ENCODE results near the gene CREBZF. TPM values are rescaled to one million over a fixed set of nuclear protein-coding genes. Genes with fewer than 3 reads are reported as not detected.

The CREBZF gene
- total RNA-seq, 1 experiment from 2014 or later = 50.2 TPM

DNA sequence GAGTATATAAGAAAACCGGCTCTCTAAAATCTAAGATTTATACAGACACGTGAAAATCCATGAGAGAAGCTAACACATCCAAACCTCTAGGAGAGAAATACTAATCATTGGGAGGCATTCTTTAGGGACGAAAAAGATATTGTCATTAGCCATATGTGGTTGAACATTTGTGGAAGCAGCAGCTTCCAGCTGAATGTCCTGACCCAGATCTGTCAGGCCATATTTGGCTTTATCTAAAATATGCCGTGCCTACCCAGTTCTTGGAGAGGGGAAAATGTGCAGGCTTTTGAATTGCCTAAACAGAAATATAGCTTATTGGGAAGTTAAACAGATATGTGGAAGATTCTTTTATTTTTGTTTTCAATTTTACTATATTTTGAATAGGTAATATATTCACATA is 14.6 kb upstream of the CREBZF start:
- H3K14ac ChIP-seq (ENCODE audit: insufficient read depth, low read length) = no peak overlapping the region
- Mint-ChIP-seq H3K27me3 (ENCODE audit: low read depth) (peaks cover 15% of the 10 kb centered on the region), H3K27ac (no peak overlapping the region), H3K9me3 (peaks cover 0 to 2% of the 10 kb centered on the region in 2 experiments; a peak in 3 of 5 replicates), H3K36me3 (ENCODE audit: insufficient read depth in 1 of 3, low read depth in 3 of 3) (no peaks in the 10 kb centered on the region), H3K4me1 (peaks cover 10 to 23% of the 10 kb centered on the region in 2 experiments), H3K4me3 (no peak overlapping the region)
- H2BK12ac ChIP-seq (ENCODE audit: insufficient read length, low read depth, low read length) = no peak overlapping the region
- no peak overlapping the region for H3K4me2 ChIP-seq (ENCODE audit: insufficient read depth, insufficient read length, low read length)
- H3K23me2 ChIP-seq (ENCODE audit: insufficient read length, low read depth, low read length, poor library complexity, severe bottlenecking) = no peaks in the 10 kb centered on the region
- no peak overlapping the region for H3K56ac ChIP-seq (ENCODE audit: insufficient read length, low read depth, low read length)
- H3K79me2 ChIP-seq (ENCODE audit: insufficient read depth, low read length) = no peaks in the 10 kb centered on the region
- H2AK5ac ChIP-seq (ENCODE audit: insufficient read length, low read length) = no peak overlapping the region
- H4K20me1 ChIP-seq (ENCODE audit: control insufficient read depth, insufficient read depth, insufficient read length) = no peaks in the 10 kb centered on the region
- DNase-seq = no peak
- no peaks in the 10 kb centered on the region for H3K9me3 ChIP-seq (ENCODE audit: control insufficient read depth, low read depth, low read length)
- H3K18ac ChIP-seq (ENCODE audit: insufficient read length, low read depth, low read length) = no peak overlapping the region
- H4K91ac ChIP-seq (ENCODE audit: insufficient read length, low read depth, low read length) = no peak overlapping the region
- no peak overlapping the region for H3K23ac ChIP-seq (ENCODE audit: insufficient read length, low read depth, low read length)
- no peak overlapping the region for H4K5ac ChIP-seq (ENCODE audit: insufficient read length, low read depth, low read length)
- H3K27ac ChIP-seq (ENCODE audit: insufficient read length, low read depth, low read length) = no peak overlapping the region
- H3K9ac ChIP-seq (ENCODE audit: extremely low read depth, insufficient read length, low read length) = no peak overlapping the region
- H3K79me1 ChIP-seq (ENCODE audit: insufficient read depth, low read depth, low read length, poor library complexity, severe bottlenecking) = no peaks in the 10 kb centered on the region
- H3K4ac ChIP-seq (ENCODE audit: low read depth, low read length) = no peak overlapping the region
- H3K27me3 ChIP-seq (ENCODE audit: insufficient read depth, low read length) = no peaks in the 10 kb centered on the region; the same call in 1 of the 2 replicates
- peaks cover 8% of the 10 kb centered on the region for H3K4me1 ChIP-seq (ENCODE audit: insufficient read depth, low read length)
- no peak overlapping the region for H2BK5ac ChIP-seq (ENCODE audit: insufficient read length, low read length)
- no peak overlapping the region for H2AFZ ChIP-seq (ENCODE audit: low read length)
- no peak overlapping the region for H4K8ac ChIP-seq (replicated peaks; ENCODE audit: insufficient read length, low read depth, low read length)
- WGBS (ENCODE audit: extremely low coverage, insufficient read length, low lambda C conversion rate) = no CpG with 5 or more reads among the region's 4 CpGs
- no peak overlapping the region for H3T11ph ChIP-seq (ENCODE audit: low read length)
- H2BK15ac ChIP-seq (ENCODE audit: low read depth, low read length) = no peak overlapping the region
- no peak overlapping the region for H2BK120ac ChIP-seq (ENCODE audit: low read depth, low read length, poor library complexity, severe bottlenecking)
- TF ChIP-seq CTCF (conservative IDR thresholded peaks at IDR 0.05) = no peak
- H2BK20ac ChIP-seq (ENCODE audit: low read depth, low read length, poor library complexity, severe bottlenecking) = no peak overlapping the region

Measured in H9 (cell line).